IPS-20b (cell line): ENCODE measurements around the gene TRIM66.

Experiments used
- H3K27ac ChIP-seq: one replicate; pipeline ENCODE4 v1.5.1; 2013; ENCODE audit warnings: low read length
- H3K27me3 ChIP-seq: 2 replicates; pipeline ENCODE4 v1.6.1; 2013; ENCODE audit warnings: mild to moderate bottlenecking, low read length, inconsistent platforms; ENCODE audit not compliant: insufficient read depth
- H3K36me3 ChIP-seq: 2 replicates; pipeline ENCODE4 v1.6.1; 2013; ENCODE audit warnings: low read depth, mild to moderate bottlenecking, inconsistent platforms, low read length, moderate library complexity; ENCODE audit not compliant: insufficient read depth
- H3K4me1 ChIP-seq: 2 replicates; pipeline ENCODE4 v1.6.1; 2013; ENCODE audit warnings: mild to moderate bottlenecking, control low read depth, inconsistent platforms, low read length, moderate library complexity; ENCODE audit not compliant: insufficient read depth
- H3K4me3 ChIP-seq: 2 replicates; pipeline ENCODE4 v1.5.1; 2013; ENCODE audit warnings: mild to moderate bottlenecking, low read length, inconsistent platforms
- H3K9ac ChIP-seq: 2 replicates; pipeline ENCODE4 v1.6.1; 2013; ENCODE audit warnings: low read depth, mild to moderate bottlenecking, inconsistent platforms, low read length, moderate library complexity
- H3K9me3 ChIP-seq: 2 replicates; pipeline ENCODE4 v1.6.1; 2013; ENCODE audit warnings: mild to moderate bottlenecking, low read depth, low read length, inconsistent platforms; ENCODE audit not compliant: insufficient read depth

Gene TRIM66

GRCh38 chr11:8720868-8721608, 38.6 kb upstream of the TRIM66 start:
- Histone ChIP-seq H3K4me3 (no peak overlapping the region), H3K4me1 (peaks cover 38% of the 10 kb centered on the region), H3K27me3 (no peaks in the 10 kb centered on the region), H3K27ac (no peak overlapping the region), H3K36me3 (peaks cover 9% of the 10 kb centered on the region; the same call in 1 of the 2 replicates), H3K9me3 (no peaks in the 10 kb centered on the region), H3K9ac (no peak overlapping the region; the same call in 1 of the 2 replicates)

- no peak overlapping the region for H3K27ac ChIP-seq
- no peaks in the 10 kb centered on the region for H3K9me3 ChIP-seq
- no peak overlapping the region for H3K4me3 ChIP-seq
- peaks cover 9% of the 10 kb centered on the region; the same call in 1 of the 2 replicates for H3K36me3 ChIP-seq
- peaks cover 38% of the 10 kb centered on the region for H3K4me1 ChIP-seq
- no peaks in the 10 kb centered on the region for H3K27me3 ChIP-seq
- no peak overlapping the region for H3K9ac ChIP-seq
Measured at GRCh38 chr11:8720352-8720751, 37.9 kb upstream of the TRIM66 start.

- H3K27ac ChIP-seq: no peak overlapping the region
- H3K36me3 ChIP-seq: peaks cover 14% of the 10 kb centered on the region; the same call in 1 of the 2 replicates
- H3K9ac ChIP-seq: no peak overlapping the region
- no peak overlapping the region for H3K4me3 ChIP-seq
- peaks cover 38% of the 10 kb centered on the region for H3K4me1 ChIP-seq
- H3K9me3 ChIP-seq: no peaks in the 10 kb centered on the region
- H3K27me3 ChIP-seq: no peaks in the 10 kb centered on the region
Measured at GRCh38 chr11:8719721-8720120, 37.3 kb upstream of the TRIM66 start.

GRCh38 chr11:8719211-8719649, 36.8 kb upstream of the TRIM66 start:
- Histone ChIP-seq H3K27ac (no peak overlapping the region), H3K4me1 (peaks cover 35% of the 10 kb centered on the region), H3K4me3 (no peak overlapping the region), H3K36me3 (peaks cover 14% of the 10 kb centered on the region; the same call in 1 of the 2 replicates), H3K9ac (no peak overlapping the region), H3K9me3 (no peaks in the 10 kb centered on the region), H3K27me3 (no peaks in the 10 kb centered on the region)

- no peak overlapping the region for H3K4me3 ChIP-seq
- H3K36me3 ChIP-seq: peaks cover 14% of the 10 kb centered on the region; the same call in 1 of the 2 replicates
- peak overlapping the region; percentile 72 for H3K27ac ChIP-seq
- peak overlapping the region; percentile 49; the same call in 1 of the 2 replicates for H3K9ac ChIP-seq
- no peaks in the 10 kb centered on the region for H3K27me3 ChIP-seq
- no peaks in the 10 kb centered on the region for H3K9me3 ChIP-seq
- H3K4me1 ChIP-seq: peaks cover 29% of the 10 kb centered on the region
Measured at GRCh38 chr11:8717876-8718753, 35.6 kb upstream of the TRIM66 start.

- Histone ChIP-seq H3K36me3 (peaks cover 14% of the 10 kb centered on the region; the same call in 1 of the 2 replicates), H3K4me1 (peaks cover 29% of the 10 kb centered on the region), H3K4me3 (no peak overlapping the region), H3K27ac (no peak overlapping the region), H3K27me3 (no peaks in the 10 kb centered on the region), H3K9me3 (no peaks in the 10 kb centered on the region), H3K9ac (no peak overlapping the region)
Measured at GRCh38 chr11:8717544-8717875, 35.0 kb upstream of the TRIM66 start.

GRCh38 chr11:8715501-8715900, 33.0 kb upstream of the TRIM66 start:
- H3K9me3 ChIP-seq: no peaks in the 10 kb centered on the region
- no peak overlapping the region for H3K9ac ChIP-seq
- H3K4me3 ChIP-seq: no peak overlapping the region
- H3K4me1 ChIP-seq: peaks cover 13% of the 10 kb centered on the region
- H3K27me3 ChIP-seq: no peaks in the 10 kb centered on the region
- H3K27ac ChIP-seq: no peak overlapping the region
- peaks cover 18% of the 10 kb centered on the region; the same call in 1 of the 2 replicates for H3K36me3 ChIP-seq

GRCh38 chr11:8714622-8715225, 32.3 kb upstream of the TRIM66 start:
- Histone ChIP-seq H3K4me1 (peaks cover 13% of the 10 kb centered on the region), H3K27me3 (no peaks in the 10 kb centered on the region), H3K9me3 (no peaks in the 10 kb centered on the region), H3K4me3 (no peak overlapping the region), H3K27ac (no peak overlapping the region), H3K9ac (no peak overlapping the region), H3K36me3 (peaks cover 18% of the 10 kb centered on the region; the same call in 1 of the 2 replicates)

- Histone ChIP-seq H3K9me3 (no peaks in the 10 kb centered on the region), H3K27ac (no peak overlapping the region), H3K4me3 (no peak overlapping the region)
Measured at GRCh38 chr11:8713760-8714454, 31.4 kb upstream of the TRIM66 start.

GRCh38 chr11:8712506-8712905, 30.0 kb upstream of the TRIM66 start:
- H3K27me3 ChIP-seq: no peaks in the 10 kb centered on the region
- no peak overlapping the region for H3K4me3 ChIP-seq
- no peak overlapping the region for H3K27ac ChIP-seq
- peaks cover 8% of the 10 kb centered on the region; the same call in 1 of the 2 replicates for H3K4me1 ChIP-seq
- peaks cover 16% of the 10 kb centered on the region; the same call in 1 of the 2 replicates for H3K36me3 ChIP-seq
- H3K9me3 ChIP-seq: no peaks in the 10 kb centered on the region
- H3K9ac ChIP-seq: no peak overlapping the region

More at GRCh38 chr11:8713760-8714454, 31.4 kb upstream of the TRIM66 start:
- no peaks in the 10 kb centered on the region for H3K27me3 ChIP-seq
- H3K4me1 ChIP-seq: peaks cover 12% of the 10 kb centered on the region
- peaks cover 18% of the 10 kb centered on the region; the same call in 1 of the 2 replicates for H3K36me3 ChIP-seq
- H3K9ac ChIP-seq: no peak overlapping the region

- Histone ChIP-seq H3K9me3 (no peaks in the 10 kb centered on the region), H3K27ac (no peak overlapping the region), H3K9ac (no peak overlapping the region), H3K36me3 (peaks cover 11% of the 10 kb centered on the region; the same call in 1 of the 2 replicates), H3K27me3 (no peaks in the 10 kb centered on the region), H3K4me1 (peaks cover 8% of the 10 kb centered on the region; the same call in 1 of the 2 replicates), H3K4me3 (no peak overlapping the region)
Measured at GRCh38 chr11:8711895-8712442, 29.5 kb upstream of the TRIM66 start.
